Measurements from ENCODE around the gene BMP10.

GRCh38 chr2:68825866-68826265 lies 45.3 kb downstream of the BMP10 start:
- TF ChIP-seq CTCF (IDR thresholded peaks at IDR 0.05) = no peak
- no peak for TF ChIP-seq SIN3A (IDR thresholded peaks at IDR 0.05; ENCODE audit: borderline replicate concordance, low read depth, low read length)
- TF ChIP-seq USF1 (IDR thresholded peaks at IDR 0.05; ENCODE audit: borderline replicate concordance, low read depth) = no peak
- no peak for TF ChIP-seq EP300 (IDR thresholded peaks at IDR 0.05; ENCODE audit: borderline replicate concordance in 1 of 2, low read depth in 1 of 2, low read length in 1 of 2)
- no peak for TF ChIP-seq CHD2 (IDR thresholded peaks at IDR 0.05; ENCODE audit: low read length, partially characterized antibody)
- no peak for TF ChIP-seq YY1 (IDR thresholded peaks at IDR 0.05; ENCODE audit: low read depth)
- no peak for TF ChIP-seq POLR2AphosphoS5 (IDR thresholded peaks at IDR 0.05; ENCODE audit: low read depth, low read length)
- no peak for TF ChIP-seq JUND (IDR thresholded peaks at IDR 0.05)
- TF ChIP-seq MEF2A (IDR thresholded peaks at IDR 0.05; ENCODE audit: borderline replicate concordance, low read depth) = no peak
- TF ChIP-seq EZH2phosphoT487 (IDR thresholded peaks at IDR 0.05; ENCODE audit: borderline replicate concordance, low read depth) = no peak

All from SK-N-SH (cell line).